Activated CD8-positive, alpha-beta memory T cell treated with anti-CD3 and anti-CD28 coated beads, Interleukin-2, amount 50 U/mL, for 24 hours (primary cell): ENCODE data around the gene ACMSD.
"Not testable (repeated sequence)": the region's sequence is repeated elsewhere in the genome, so short reads cannot be mapped to it uniquely, and the experiment has no call there.

Source experiments
- DNase-seq: peaks from one replicate; pipeline ENCODE4 v3.0.0-alpha.2; 2020; ENCODE audit errors: extremely low read depth

The ACMSD gene

GRCh38 chr2:134907441-134908116 is 69.2 kb downstream of the ACMSD start:
- not testable (repeated sequence) for DNase-seq

DNA sequence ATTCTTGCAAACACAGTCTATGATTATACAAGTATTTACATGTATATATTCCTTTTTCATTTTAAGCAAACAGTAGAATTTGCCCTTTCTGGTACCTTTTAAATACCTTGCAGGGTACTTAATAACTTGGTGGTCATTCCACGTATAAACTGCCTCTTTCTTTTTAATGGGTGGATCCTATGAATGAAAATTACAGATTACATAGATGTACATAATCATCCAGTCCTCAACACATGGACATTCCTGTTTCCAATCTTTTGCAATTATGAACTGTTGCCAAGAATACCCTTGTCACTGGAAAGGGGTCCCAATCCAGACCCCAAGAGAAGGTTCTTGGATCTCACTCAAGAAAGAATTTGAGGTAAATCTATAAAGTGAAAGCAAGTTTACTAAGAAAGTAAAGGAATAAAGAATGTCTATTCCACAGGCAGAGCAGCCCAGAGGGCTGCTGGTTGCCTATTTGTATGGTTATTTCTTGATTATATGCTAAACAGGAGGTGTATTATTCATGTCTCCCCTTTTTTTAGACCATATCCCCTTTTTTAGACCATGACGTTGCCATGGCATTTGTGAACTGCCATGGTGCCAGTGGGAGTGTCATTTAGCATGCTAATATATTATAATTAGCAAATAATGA is 72.5 kb downstream of the ACMSD start:
- no peak for DNase-seq

GRCh38 chr2:134911400-134911785 is 73.0 kb downstream of the ACMSD start:
- no peak for DNase-seq

- no peak for DNase-seq
Measured at GRCh38 chr2:134912361-134912760, 73.9 kb downstream of the ACMSD start.

DNA sequence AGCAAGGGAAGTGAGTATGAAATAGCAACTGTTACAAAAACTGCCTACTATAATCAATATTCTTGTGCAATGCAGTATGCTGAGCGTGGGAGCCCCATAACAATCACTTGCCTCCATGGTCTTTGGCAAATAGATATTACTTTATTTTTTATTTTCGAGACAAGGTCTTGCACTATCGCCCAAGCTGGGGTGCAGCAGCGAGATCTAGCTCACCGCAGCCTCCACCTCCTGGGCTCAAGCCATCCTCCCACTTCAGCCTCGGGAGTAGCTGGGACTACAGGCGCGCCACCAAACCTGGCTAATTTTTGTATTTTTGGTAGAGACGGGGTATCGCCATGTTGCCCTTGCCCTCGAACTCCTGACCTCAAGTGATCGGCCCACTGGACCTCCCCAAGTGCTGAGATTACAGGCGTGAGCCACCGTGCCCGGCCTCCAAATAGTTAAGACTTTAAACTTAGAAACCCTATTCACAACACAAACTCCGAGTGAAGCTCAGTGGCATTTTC is 79.0 kb downstream of the ACMSD start:
- DNase-seq: no peak

DNA sequence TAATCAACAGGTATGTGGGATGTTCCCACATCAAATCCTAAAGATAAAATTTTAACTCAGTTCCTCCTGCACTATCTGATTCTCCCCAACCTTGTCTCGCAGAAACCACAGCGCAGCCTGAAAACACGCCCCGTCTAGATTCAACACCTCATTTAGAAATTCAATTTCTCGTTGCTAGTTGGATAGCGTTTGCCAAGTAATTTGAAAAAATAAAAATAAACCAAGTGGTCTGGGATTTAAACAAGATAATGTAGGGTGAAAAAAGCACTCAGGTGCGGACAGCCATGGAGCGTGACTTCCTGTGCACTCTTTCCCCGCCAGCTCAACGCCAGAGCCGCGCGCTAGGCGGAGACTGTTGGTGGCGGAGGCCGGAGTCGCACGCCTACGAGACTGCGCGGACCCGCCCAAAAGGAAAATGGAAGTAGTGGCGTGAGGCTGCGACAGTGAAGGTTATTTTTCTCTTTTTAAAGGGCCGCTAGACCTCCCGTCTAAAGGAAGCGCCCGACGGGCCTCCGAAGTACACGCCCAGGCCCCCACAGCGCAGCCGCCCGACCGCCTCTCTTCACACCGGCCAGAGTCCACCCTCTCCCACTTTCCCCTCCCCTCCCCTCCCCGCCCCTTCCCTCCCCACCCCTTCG is 79.6 kb downstream of the ACMSD start:
- peak; percentile 76 for DNase-seq

- peak; percentile 97 for DNase-seq
Measured at GRCh38 chr2:134918526-134919340, 80.3 kb downstream of the ACMSD start, which contains the start of gene CCNT2. CCNT2 (plus strand) TSS chr2:134918822; CDS start chr2:134918855, 33 bp downstream.

DNA sequence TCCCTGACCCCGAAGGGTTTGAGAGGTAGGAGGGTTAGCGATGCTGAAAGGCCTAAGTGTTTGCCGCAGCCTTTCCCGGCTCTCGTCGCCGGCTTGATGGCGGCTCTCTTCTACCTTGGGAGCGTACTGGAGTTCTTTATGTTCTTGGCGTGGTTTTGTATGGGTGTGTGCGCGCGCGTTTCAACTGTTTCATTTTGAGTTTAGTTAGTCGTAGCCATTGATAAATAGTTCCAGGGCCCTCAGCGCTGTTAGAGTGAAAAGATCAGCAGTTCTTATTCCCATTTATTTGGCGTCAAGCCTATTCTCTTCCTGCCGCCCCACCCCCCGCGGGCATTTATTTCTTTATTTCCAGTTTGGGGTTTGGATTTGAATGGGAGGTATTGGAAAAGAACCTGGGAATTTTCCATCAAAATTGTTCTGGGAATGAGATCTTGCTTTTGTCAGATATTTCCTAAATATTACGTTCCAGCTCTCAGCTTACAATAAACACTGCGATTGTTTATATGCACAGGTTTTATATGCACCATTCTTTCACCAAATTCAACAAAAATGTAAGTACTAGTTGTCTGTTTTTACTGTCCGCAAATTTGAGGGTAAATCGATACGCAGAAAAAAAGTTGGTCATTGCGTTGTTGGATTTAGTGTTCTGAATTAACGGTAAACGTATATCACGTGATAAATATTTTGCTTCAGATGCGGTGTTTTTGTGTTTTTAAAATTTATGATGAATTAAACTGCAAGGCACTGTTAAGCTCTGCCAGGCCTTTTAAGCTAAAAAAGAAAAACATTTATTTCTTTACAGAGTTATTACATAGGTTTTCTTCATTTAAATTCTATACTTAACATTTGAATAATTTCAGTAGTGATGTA is 81.2 kb downstream of the ACMSD start:
- DNase-seq: no peak

DNA sequence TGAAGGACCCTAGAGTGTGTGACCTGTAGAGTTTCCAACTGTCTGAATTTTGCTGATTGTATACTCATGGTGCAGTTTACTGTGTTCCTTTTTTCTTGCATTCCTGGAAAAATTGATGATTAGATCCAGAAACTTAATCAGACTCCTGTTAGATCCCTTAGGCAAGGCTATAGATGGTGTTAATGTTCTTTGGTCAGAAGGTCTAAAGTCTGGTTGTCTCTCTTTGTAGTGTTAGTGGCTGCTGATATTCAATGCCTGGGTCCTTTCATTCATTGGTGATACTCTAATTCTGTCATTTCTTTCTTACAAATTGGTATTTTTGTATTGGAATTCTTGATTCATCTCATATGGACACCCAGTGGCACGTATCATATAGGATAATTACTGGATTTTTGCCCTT is 86.5 kb downstream of the ACMSD start:
- no peak for DNase-seq

GRCh38 chr2:134926231-134926931 is 88.0 kb downstream of the ACMSD start:
- no peak for DNase-seq

DNA sequence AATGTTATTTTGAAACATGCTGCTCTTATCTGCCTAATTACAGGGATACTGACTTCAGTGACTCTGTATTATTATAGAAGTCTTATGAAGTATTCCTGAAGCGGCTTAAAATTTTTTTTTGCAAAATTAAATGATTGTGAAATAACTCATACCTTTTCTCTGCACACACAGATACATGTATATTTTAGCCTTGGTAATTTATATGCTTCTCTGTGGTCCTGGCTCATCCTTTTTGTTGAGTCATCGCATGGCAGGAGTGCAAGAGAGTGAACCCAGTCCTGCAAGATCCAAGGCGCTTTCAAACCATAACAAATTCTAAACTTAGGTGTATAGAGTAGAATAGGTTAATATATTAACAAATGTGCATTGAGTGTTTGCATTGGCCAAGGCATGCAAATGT is 88.8 kb downstream of the ACMSD start:
- DNase-seq: no peak

DNA sequence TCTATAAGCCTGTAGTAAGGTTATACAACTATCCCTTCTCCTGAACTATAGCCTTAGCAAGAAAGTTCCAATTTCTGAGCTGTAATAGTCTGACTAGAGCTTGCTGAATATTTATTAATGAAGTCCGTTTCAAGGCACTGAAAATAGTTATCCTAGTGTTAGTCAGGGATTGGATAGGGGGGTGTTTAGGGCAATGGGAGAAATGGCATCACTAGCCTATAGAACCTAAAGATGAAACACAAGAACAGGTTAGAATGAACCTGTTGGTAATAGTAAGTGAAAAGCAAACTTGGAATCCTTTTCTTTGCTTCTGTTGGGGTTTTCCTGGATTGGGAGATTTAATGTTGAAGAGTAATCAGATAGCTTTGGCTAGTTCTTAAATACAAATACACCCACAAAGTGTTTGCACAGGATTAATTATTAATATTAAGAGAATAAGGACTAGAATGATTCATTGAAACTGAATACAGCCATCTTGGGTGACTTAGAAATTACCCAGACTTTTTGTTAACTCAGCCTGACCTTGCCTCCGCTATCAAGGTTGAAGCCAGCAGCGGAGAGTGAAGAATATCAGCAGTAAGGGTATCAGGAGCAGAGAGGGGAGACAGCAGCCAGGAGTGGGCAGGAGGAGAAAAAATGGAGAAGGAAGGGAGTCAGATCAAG is 94.6 kb downstream of the ACMSD start:
- no peak for DNase-seq

- DNase-seq: no peak
Measured at GRCh38 chr2:134933732-134934131, 95.3 kb downstream of the ACMSD start.

DNA sequence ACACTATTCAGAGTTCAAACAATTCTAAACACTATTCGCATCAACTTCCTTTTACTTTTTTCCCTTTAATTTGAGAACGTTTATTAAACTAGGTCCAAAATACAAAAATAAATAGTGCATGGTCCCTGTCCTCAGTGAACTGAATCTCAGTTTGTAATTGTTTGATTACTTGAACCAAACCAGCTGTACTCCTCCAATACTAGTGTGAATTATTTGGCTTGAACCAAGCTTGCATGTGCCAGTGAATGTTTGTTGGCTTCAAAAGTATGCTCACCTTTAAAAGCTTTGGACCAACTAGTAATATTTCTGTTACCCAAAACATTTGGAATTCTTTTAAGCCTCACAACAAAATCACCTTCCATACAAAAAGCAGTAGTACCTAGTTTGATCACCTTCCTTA is 95.7 kb downstream of the ACMSD start:
- no peak for DNase-seq

GRCh38 chr2:134934641-134935040 is 96.2 kb downstream of the ACMSD start:
- no peak for DNase-seq

- DNase-seq: no peak
Measured at GRCh38 chr2:134936691-134937090, 98.3 kb downstream of the ACMSD start.

DNA sequence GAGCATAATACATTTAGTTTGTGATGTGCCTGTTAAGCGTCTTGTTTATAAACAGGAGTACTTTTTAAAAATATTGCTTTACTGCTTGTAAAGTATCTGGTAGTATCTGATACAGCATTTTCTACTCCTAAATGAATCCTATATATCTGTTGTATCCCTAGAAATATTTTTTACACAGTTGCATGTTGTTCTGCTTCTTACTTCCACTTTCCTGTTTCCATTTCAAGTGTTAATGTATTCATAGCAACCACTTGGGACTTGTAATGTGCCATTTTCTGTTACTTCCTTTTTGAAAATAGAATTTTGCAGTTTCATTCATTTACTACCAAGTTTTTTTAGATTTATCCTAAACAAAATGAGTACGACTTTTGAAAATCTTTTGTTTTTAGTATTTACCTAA is 105.1 kb downstream of the ACMSD start:
- no peak for DNase-seq

- no peak for DNase-seq
Measured at GRCh38 chr2:134944975-134945374, 106.6 kb downstream of the ACMSD start.

- DNase-seq: no peak
Measured at GRCh38 chr2:134946073-134946472, 107.7 kb downstream of the ACMSD start.
